GM21381 (cell line): Measurements from ENCODE around the gene MTSS2.

Experiments
- ATAC-seq: cut with Tn5 transposase; IDR thresholded peaks from one replicate; pipeline ENCODE4 v1.9.1; 2021; ENCODE audit warnings: mild to moderate bottlenecking, moderate library complexity; ENCODE audit not compliant: unreplicated experiment

MTSS2 gene

DNA sequence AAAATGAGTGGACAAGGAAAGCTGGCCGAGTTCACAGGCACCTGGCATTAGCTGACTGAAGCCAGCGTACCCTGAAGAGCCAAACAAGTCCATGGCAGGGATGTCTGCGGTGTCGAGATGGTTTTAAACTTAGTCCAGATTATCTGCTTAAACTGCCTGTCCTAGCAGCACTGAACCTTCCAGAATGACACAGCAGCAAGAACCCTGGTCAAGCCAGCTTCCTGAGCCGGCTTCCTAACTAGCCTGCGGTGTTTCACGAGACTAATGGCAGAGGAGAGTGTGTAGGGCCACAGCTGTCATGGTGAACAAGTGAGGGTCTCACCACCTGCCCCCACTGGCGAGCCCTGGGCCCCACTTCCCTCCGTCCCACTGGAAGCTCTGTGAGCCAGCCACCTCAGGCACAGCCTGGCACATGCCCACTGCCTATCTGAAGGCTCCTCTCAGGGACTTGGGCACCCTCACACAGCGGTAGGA lies 28.8 kb upstream of the MTSS2 start:
- ATAC-seq = no peak

- no peak for ATAC-seq
These were observed 28.0 kb upstream of the MTSS2 start for GRCh38 chr16:70713824-70714223.

DNA sequence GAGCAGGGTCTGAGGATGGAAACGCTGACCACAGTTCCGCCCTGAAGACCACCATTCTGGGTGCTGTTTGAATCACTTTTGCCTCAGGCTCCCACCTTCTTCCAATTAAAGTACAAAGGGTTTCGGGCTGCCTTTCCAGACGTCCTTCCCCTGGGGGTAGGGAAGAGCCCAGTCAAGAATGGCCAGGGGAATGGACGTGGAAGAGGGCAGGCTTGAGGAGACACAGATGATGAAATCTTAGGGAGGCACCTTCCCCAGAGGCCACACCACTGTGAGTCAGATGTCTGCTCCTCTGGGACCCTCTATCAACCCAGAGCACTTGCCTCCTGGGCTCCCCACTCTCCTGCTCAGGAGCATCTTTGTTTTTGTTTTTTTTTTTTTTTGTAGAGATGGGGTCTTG lies 27.5 kb upstream of the MTSS2 start:
- no peak for ATAC-seq

- ATAC-seq = no peak
These were observed 27.1 kb upstream of the MTSS2 start for GRCh38 chr16:70712942-70713341.

- ATAC-seq = no peak
These were observed 26.5 kb upstream of the MTSS2 start for GRCh38 chr16:70712359-70712758.

GRCh38 chr16:70711211-70712031 lies 25.6 kb upstream of the MTSS2 start:
- no peak for ATAC-seq

- ATAC-seq = no peak
These were observed 24.8 kb upstream of the MTSS2 start for GRCh38 chr16:70710422-70711210.

GRCh38 chr16:70709942-70710341 lies 24.1 kb upstream of the MTSS2 start:
- ATAC-seq = no peak

- ATAC-seq = no peak
These were observed 23.6 kb upstream of the MTSS2 start for GRCh38 chr16:70709457-70709856.

- ATAC-seq = no peak
These were observed 22.8 kb upstream of the MTSS2 start for GRCh38 chr16:70708366-70709246.

DNA sequence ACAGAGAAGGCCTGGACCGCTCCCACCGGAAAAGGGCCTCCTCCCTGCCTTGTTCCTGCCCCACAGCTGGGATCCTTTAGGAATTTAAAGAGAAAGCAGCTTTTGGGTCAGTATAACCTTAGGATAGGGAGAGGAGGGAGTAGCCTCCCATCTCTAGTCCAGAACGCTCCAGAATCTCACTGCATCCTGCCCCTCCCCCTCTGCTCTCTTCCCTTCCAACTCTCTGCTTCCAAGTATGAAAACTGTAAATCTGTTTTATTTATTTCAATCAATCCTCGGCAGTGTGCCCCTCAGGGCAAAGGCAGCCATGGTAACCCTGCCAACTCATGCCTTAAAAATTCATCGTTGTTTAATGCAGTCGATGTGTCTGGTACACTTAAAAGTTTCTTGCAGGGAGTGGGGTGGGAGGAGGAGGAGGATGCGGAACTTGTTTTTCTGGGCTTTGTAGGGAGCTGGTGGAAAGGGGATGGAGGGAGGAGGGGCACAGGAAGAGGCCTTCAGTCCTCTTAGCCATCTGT lies 21.2 kb upstream of the MTSS2 start:
- ATAC-seq = no peak

- no peak for ATAC-seq
These were observed 19.2 kb upstream of the MTSS2 start for GRCh38 chr16:70705056-70705455.

DNA sequence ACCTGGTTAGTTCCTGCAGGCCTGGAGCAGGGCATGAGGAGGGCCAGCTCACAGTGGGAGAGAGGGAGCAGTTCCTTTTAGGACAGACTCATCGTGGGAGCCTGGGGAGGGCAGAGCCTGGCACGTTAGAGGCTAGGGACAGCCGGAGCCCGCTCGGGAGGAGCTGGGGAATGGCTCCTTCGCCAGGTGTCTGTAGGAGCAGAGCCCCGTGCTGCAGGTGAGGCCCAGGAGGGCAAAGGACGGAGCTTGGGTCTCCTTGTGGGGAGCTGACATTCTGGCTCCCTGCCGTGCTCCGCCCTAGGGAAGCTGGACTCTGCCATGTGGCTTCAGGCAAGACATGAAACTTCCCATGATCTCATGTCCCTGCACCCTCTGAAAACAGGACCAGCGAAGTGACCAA lies 18.7 kb upstream of the MTSS2 start:
- no peak for ATAC-seq

GRCh38 chr16:70703835-70704381 lies 18.1 kb upstream of the MTSS2 start:
- ATAC-seq = no peak

GRCh38 chr16:70703041-70703834 lies 17.4 kb upstream of the MTSS2 start:
- ATAC-seq = no peak

- ATAC-seq = no peak
These were observed 16.8 kb upstream of the MTSS2 start for GRCh38 chr16:70702624-70703023.

- no peak for ATAC-seq
These were observed 16.1 kb upstream of the MTSS2 start for GRCh38 chr16:70701998-70702397.

DNA sequence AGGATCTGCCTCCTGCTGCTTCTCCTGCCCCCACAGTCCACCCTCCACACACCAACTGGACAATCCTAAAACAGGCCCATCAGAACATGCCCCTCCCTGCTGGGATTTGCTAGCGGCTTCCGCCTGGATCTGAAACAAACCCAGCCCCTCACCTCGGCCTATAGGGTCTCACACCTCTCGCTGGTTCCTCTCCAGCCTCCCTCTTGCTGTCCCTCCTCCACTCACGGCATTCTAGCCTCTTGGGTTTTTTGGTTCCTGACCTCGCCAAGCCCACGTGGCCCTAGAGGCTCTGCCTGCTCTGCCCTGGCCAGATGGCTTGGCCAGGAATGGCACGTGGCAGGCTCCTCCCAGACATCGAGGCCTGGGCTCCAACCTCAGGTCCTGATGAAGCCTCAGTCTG lies 15.7 kb upstream of the MTSS2 start:
- ATAC-seq = no peak

GRCh38 chr16:70701036-70701435 lies 15.2 kb upstream of the MTSS2 start:
- no peak for ATAC-seq
